GM10248 (cell line): ENCODE data around the gene ZFP69B.
"Not testable (repeated sequence)": the region's sequence is repeated elsewhere in the genome, so short reads cannot be mapped to it uniquely, and the experiment has no call there.

Experiments used
- CTCF ChIA-PET: fragments of 300-600 bp; sonication (Branson Sonifier 250); formaldehyde crosslinking; extraction: SDS; loops from one replicate; lab custom pipeline; 2021; ENCODE audit warnings: antibody characterized with exemption; lab: Yijun Ruan, JAX
- POLR2A ChIA-PET: fragments of 350-650 bp; sonication (Branson Sonifier 250); formaldehyde crosslinking; extraction: SDS; loops from one replicate; lab custom pipeline; 2020; ENCODE audit warnings: antibody characterized with exemption; lab: Yijun Ruan, JAX
- DNase-seq: peaks from one replicate; pipeline ENCODE4 v3.0.0; 2012; ENCODE audit errors: extremely low spot score
- CTCF ChIP-seq: IDR thresholded peaks from 2 replicates; pipeline ENCODE4 v1.5.1; 2012; ENCODE audit warnings: mild to moderate bottlenecking, low read depth; ENCODE audit errors: extremely low read depth, missing control alignments, control extremely low read depth

ZFP69B gene

GRCh38 chr1:40476924-40477677 lies 26.8 kb downstream of the ZFP69B start, which contains the start of gene ZFP69:
ZFP69 (plus strand) TSS chr1:40477290; CDS start chr1:40479362, 2,072 bp downstream.
- DNase-seq = peak; percentile 91
- no peak for TF ChIP-seq CTCF
- CTCF ChIA-PET = interaction anchor here (0.9 to 1.9 kb wide), 4 partner anchors 17 to 162 kb away, joined by 3 to 5 read pairs (median 4); no protein-coding TSS in a partner anchor
- POLR2A ChIA-PET = no interaction called here

- ChIA-PET CTCF (interaction anchor here (0.9 to 1.9 kb wide), 6 partner anchors 11 to 325 kb away, joined by 3 to 5 read pairs (median 3); no protein-coding TSS in a partner anchor), POLR2A (interaction anchor here (0.6 kb wide), 1 partner anchor 103 kb away, joined by 3 read pairs; no protein-coding TSS in a partner anchor)
- peak; percentile 31 for DNase-seq
- TF ChIP-seq CTCF = no peak
These were observed 27.4 kb downstream of the ZFP69B start for GRCh38 chr1:40477678-40478053.

- POLR2A ChIA-PET = interaction anchor here (0.6 kb wide), 1 partner anchor 104 kb away, joined by 3 read pairs; no protein-coding TSS in a partner anchor
- DNase-seq = no peak
- CTCF ChIA-PET = interaction anchor here (0.9 to 1.9 kb wide), 6 partner anchors 12 to 325 kb away, joined by 3 to 5 read pairs (median 3); no protein-coding TSS in a partner anchor
- no peak for TF ChIP-seq CTCF
These were observed 28.0 kb downstream of the ZFP69B start for GRCh38 chr1:40478276-40478675.

- no peak for TF ChIP-seq CTCF
- POLR2A ChIA-PET = no interaction called here
These were observed 28.9 kb downstream of the ZFP69B start for GRCh38 chr1:40479156-40479555.

GRCh38 chr1:40495315-40495903 lies 45.1 kb downstream of the ZFP69B start:
- POLR2A ChIA-PET = no interaction called here
- TF ChIP-seq CTCF = no peak
- CTCF ChIA-PET = no interaction called here
- no peak for DNase-seq

More at GRCh38 chr1:40479156-40479555, 28.9 kb downstream of the ZFP69B start:
- CTCF ChIA-PET = interaction anchor here (1.9 kb wide), 1 partner anchor 22 kb away, joined by 5 read pairs; no protein-coding TSS in a partner anchor
- no peak for DNase-seq

GRCh38 chr1:40502651-40503050 lies 52.4 kb downstream of the ZFP69B start:
- CTCF ChIA-PET, DNase-seq, POLR2A ChIA-PET: not testable (repeated sequence)

- no peak for TF ChIP-seq CTCF
- ChIA-PET POLR2A (interaction anchor here (1.4 kb wide), 1 partner anchor 23 kb away, joined by 3 read pairs; the partner anchor contains the start of gene ZNF684), CTCF (interaction anchor here (1.5 kb wide), 1 partner anchor 9 kb away, joined by 3 read pairs; no protein-coding TSS in a partner anchor)
- DNase-seq = no peak
These were observed 57.7 kb downstream of the ZFP69B start for GRCh38 chr1:40507973-40508372.
